HS-27A (cell line): ENCODE results near the gene SFTA2.
A peak's percentile ranks its signal among the peaks of the same experiment; 100 is the strongest.
"Not testable (repeated sequence)": the region's sequence is repeated elsewhere in the genome, so short reads cannot be mapped to it uniquely, and the experiment has no call there.

Source experiments
- DNase-seq: peaks from one replicate; pipeline ENCODE4 v3.0.0-alpha.2; 2012; ENCODE audit warnings: low read depth, missing footprints

The SFTA2 gene

DNA sequence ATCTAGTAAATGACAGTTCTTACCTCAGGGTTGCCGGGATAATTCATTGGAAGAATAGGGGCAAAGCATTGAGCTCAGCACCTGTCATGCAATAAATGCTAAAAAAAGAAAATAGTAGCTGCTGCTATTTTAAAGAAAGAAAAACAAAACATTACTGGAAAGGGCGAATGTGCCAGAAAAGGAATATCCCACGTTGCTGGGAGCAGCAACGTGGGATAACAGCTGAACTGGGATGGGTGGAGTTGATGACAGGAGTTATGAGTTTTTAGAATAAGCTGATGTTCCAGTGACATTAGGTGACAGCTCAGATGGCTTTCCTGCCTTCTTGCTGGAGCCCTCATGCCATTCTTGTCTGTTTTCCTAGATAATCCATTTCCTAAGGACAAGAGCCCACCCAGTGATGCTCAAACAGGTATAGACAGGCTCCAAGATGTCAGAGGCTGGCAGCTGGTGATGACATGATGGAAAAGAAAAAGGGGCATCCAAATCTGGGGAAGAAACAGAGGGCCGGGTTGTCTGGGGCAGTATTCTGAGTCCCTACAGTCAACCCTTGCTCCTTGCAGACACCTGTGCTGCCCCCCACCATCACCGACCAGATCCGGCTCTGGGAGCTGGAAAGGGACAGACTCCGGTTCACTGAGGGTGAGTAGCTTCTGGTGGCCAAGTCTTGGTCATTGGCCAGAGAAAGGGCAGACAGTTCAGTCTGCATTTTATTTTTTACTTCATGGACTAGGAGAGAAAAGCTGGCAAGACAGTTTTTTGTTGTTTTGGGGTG, 19.0 kb downstream of the SFTA2 start:
- no peak for DNase-seq

DNA sequence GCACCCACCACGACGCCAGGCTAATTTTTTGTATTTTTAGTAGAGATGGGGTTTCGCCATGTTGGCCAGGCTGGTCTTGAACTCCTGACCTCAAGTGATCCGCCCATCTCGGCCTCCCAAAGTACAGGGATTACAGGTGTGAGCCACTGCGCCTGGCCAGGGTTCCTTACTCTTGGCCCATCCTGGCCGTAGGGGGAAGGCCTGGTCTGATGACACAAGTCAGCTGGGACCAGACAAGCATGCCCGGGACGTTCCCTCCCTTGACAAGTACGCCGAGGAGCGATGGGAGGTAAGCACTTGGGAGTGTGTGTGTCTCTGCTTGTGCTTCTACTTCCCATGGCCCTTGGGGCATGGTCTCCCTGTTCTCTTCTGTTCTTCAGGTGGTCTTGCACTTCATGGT, 21.5 kb downstream of the SFTA2 start:
- DNase-seq: not testable (repeated sequence)

DNA sequence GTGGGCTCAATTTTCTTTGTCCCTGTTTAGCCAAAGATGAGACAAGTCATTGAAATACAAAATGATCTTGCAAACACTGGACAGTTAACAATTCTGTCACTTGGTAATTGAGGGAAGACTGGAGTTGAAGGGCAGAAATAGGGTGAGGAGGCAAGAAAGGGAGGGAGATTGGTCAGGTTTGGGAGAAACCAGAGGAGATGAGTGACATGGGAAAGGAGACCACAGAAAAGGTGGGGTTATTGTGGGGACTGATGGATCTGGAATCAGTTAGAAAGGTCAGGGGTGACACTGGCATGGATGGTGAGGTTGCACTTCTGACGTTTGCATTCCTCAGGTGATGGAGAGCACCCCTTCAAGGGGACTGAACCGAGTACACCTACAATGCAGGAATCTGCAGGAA, 23.3 kb downstream of the SFTA2 start:
- no peak for DNase-seq

DNA sequence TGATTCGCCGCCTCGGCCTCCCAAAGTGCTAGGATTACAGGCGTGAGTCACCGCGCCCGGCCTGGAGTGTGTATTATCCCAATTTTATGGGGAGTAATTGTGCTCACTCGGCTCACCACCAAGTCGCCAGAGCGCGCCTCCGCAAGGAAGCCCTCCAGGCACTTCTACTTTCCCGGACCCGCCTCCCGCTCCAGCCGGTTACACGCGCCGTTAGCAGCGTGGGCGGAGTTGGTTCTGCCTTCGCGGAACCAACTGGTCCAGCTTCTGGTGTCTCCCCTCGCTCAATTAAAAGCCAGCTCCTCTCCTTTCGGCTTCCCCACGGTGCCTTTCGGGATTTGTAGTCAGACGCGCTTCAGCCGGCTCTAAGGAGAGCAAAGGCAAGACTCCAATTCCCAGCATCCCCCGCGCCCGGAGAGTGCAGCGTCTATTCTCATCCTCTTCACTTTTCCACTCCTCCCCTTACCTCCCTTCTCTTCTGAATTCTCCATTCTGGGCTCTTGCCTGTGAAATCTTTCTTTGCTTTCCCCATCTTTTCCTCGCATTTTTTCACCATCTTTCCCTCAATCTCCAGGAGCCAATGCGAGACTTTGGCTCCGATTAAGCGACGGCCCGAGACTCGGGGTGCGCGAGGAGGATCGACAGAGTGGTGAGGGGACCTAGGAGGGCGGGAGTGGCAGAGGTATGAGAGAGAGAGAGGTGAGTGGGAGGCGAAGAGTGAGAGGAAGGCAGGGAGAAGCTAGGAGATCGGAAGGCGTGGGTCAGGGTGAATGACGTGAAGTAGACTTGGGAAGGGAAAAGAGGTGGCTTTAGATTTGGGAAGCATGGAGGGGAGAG, 24.0 kb downstream of the SFTA2 start, which contains the start of gene GTF2H4:
Gene GTF2H4 (plus strand): TSS at position 450 of the 834 bp plus-strand sequence.
- peak; percentile 98 for DNase-seq

DNA sequence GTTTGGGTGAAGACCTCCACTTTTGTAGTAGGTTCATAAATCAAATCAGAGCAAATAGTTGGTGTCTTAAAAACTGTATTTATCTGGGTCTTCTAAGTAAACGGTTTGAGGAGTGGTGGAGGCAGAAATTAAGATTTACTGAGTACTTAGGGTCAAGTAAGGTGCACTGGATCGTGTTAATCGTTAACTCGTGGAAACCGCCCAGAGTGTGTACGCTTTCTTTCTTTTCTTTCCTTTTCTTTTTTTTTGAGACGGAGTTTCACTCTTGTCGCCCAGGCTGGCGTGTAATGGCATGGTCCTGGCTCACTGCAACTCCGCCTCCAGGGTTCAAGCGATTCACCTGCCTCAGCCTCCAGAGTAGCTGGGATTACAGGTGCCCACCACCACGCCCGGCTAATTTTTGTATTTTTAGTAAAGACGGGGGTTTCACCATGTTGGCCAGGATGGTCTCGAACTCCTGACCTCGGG, 24.6 kb downstream of the SFTA2 start:
- not testable (repeated sequence) for DNase-seq

DNA sequence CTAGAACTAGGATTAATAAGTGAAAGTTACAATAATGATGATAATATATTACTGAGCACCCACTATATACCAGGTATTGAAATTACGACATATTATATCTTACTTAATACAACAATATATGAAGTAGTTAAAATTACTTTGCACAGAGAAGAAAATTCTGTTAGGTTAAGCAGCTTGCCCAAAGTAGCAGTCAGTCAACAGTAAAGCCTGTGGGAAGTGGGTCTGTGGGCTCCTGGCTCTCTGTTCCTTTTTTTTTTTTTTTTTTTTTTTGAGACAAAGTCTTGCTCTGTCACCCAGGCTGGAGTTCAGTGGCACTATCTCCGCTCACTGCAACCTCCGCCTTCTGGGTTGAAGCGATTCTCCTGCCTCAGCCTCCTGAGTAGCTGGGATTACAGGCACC, 28.7 kb downstream of the SFTA2 start:
- no peak for DNase-seq

DNA sequence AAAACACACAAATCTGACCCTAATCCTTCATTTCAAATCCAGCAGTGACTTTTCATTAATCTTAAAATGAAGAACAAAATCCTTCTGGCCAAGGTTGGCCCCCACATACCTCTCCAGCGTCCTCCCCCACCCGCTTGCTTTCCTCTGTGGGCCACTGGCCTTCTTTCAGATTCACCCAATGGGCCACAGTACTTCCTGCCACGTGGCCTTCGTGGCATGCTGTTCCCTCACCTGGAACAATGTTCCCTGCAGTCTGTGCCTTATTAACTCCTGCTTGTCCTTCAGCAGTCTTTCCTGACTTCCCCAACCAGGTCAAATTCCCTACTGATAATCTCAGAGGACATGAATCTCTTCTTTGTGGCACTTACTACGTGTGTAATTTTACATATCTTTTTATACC, 29.3 kb downstream of the SFTA2 start:
- no peak for DNase-seq

DNA sequence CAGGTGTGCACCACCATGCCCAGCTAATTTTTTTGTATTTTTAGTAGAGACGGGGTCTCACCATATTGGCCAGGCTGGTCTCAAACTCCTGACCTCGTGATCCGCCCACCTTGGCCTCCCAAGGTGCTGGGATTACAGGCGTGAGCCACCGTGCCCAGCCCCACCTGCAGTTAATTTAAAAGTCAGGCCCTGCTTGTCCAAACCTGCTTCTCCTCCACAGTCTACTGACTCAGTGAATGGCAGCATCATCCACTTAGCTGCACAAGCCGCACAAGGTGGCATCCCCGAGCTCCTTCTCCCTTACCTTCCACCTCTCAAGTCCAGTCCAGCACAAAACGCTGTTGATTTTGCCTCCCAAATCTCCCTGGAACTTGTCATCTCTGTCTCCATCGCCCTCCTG, 29.8 kb downstream of the SFTA2 start:
- not testable (repeated sequence) for DNase-seq

DNA sequence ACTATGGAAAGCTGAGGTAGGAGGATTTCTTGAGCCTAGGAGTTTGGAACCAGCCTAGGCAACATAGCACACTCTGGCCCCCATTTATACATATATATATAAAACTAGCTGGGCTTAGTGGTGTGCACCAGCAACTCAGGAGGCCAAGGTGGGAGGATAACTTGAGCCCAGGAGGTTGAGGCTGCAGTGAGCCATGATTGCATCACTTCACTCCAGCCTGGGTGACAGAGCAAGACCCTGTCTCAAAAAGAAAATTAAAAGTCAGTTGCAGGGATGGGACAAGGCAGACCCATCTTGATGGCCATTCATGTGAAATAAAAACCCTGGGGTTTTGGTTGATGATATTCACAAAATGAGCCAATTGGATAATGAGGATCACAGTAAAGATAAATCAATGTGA, 30.5 kb downstream of the SFTA2 start:
- DNase-seq: no peak

DNA sequence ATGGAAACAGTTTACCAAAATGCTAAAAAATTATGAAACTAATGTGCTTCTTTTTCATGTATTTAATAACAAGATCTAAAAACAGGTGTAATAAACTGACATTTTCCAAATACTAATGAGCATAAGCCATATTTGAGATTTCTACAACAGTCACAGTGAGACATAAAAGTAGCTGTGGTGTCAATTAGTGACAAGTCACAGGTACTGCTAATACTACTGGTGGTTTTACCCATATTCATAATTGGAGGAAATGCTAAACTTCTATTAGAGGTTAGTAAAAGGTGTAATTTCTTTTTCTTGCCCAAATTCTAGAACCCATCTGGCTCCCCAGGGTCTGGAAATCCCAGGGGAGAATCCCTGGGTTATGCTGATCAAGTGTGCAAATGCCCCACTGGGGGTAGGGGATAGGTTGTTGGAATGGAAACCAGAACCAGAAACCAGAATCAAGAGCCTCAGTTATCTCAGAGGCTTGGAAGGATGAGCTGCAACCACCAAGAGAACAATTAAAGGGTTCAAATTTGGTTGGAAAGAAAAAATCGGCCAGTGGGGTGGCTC, 31.0 kb downstream of the SFTA2 start:
- no peak for DNase-seq

DNA sequence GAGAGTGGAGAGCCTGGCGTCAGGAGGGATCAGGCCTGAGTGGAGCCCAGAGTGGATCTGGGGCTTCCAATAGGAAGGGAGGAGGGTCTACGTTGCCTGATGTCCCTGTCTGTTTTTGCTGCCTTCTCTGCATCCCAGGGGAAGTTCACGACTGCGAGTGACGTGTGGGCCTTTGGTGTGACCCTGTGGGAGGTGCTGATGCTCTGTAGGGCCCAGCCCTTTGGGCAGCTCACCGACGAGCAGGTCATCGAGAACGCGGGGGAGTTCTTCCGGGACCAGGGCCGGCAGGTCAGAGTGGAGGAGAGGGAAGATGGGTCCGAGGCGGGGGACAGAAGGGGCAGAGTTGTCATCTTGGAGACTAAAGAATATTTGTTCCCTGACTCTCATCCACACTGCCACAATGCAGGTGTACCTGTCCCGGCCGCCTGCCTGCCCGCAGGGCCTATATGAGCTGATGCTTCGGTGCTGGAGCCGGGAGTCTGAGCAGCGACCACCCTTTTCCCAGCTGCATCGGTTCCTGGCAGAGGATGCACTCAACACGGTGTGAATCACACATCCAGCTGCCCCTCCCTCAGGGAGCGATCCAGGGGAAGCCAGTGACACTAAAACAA, 33.1 kb downstream of the SFTA2 start:
- no peak for DNase-seq

DNA sequence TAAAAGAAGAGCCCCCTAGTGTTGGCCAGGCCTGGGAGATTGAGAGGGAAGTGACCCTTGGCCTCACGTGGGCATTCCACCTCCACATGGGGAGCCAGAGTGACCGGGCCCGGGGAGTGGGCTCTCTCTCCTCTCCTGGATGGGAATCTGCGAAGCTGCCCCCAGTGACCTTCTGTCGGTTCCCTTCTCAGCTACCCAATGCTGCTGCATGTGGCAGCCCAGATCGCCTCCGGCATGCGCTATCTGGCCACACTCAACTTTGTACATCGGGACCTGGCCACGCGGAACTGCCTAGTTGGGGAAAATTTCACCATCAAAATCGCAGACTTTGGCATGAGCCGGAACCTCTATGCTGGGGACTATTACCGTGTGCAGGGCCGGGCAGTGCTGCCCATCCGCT, 34.1 kb downstream of the SFTA2 start:
- DNase-seq: no peak

DNA sequence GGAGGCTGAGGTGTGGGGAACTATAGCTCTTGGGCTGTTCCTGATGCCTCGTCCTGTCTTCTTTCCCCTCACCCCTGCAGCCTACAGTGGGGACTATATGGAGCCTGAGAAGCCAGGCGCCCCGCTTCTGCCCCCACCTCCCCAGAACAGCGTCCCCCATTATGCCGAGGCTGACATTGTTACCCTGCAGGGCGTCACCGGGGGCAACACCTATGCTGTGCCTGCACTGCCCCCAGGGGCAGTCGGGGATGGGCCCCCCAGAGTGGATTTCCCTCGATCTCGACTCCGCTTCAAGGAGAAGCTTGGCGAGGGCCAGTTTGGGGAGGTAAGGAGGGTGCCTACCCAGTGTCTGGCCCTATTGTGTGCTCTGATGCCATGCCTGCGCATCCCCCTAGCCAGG, 35.4 kb downstream of the SFTA2 start:
- no peak for DNase-seq

DNA sequence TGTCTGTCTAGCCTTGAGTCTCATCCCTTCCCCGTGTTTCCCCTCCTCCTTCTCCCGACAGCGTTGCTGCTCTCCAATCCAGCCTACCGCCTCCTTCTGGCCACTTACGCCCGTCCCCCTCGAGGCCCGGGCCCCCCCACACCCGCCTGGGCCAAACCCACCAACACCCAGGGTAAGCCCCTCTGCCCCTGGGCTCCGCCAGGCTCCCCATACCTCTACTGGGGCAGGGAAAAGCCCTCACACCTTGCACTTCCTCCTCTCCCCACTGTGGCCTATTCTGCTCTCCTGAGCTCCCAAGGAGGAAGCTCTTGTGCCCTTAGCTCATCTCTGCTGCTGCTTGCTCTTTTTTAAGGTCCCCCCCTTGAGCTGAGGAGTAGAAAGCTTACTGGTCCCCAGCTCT, 36.6 kb downstream of the SFTA2 start:
- DNase-seq: no peak

DNA sequence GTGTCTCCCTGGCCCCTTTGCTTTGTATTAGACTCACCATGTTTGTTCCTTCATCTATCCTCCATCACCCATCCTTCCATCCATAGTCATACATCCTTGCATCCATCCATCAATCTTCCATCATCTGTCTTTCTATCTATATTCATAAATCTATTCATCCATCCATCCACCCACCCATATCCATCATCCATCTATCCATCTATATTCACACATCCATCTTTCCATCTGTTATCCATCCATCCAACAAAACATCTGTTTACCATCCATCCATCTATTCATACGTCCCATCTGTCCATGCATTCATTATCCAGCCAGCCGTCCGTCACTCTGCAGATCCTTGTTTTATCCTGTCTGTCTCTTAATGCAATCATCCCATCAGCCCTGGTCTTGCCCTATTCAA, 37.0 kb downstream of the SFTA2 start:
- DNase-seq: no peak

DNA sequence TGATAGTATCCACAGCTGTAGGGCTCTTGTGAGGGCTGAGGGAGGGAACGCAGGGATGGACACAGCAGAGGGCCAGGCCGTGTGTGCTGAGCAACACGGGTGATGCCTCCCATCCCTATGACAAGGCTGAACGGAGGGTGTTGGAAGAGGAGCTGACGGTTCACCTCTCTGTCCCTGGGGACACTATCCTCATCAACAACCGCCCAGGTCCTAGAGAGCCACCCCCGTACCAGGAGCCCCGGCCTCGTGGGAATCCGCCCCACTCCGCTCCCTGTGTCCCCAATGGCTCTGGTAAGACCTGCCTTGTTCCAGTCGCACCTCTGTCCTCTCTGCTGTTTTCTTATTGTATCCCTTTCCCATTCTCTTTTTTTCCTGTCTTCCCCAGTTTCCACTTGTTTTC, 37.6 kb downstream of the SFTA2 start:
- DNase-seq: no peak

DNA sequence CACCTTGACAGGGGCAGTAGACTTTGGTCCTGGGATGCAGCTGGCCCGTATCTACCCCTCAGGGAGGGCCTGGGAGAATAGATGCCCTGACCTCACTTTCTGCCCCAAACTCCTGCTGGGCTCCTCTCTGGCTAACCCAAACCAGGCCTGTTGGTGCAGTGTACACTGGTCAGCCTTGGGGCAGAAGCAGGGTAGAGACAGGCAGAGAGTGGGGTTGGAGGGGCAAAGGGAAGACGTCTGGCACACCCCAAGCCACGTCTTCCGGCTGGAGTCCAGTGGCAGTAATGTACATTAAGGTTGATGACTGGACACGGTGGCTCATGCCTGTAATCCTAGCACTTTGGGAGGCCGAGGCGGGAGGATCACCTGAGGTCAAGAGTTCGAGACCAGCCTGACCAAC, 38.3 kb downstream of the SFTA2 start:
- DNase-seq: no peak

DNA sequence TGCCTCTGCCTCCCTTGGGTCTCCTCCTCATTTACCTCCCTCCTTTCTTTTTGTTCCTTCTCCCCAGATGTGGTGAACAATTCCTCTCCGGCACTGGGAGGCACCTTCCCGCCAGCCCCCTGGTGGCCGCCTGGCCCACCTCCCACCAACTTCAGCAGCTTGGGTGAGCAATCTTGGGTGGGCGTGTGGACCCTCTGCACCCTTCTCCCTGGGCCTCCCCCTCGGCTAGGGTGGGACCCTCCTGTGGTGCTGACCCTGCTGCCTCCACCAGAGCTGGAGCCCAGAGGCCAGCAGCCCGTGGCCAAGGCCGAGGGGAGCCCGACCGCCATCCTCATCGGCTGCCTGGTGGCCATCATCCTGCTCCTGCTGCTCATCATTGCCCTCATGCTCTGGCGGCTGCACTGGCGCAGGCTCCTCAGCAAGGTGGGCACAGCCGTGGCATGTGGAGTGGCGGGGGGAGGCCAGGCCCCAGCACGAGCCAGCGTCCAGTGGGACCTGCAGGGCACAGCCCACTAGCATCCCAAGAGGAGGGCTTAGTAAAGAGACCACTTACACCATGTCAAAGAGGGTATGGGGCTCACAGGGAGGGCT, 38.9 kb downstream of the SFTA2 start:
- DNase-seq: no peak

DNA sequence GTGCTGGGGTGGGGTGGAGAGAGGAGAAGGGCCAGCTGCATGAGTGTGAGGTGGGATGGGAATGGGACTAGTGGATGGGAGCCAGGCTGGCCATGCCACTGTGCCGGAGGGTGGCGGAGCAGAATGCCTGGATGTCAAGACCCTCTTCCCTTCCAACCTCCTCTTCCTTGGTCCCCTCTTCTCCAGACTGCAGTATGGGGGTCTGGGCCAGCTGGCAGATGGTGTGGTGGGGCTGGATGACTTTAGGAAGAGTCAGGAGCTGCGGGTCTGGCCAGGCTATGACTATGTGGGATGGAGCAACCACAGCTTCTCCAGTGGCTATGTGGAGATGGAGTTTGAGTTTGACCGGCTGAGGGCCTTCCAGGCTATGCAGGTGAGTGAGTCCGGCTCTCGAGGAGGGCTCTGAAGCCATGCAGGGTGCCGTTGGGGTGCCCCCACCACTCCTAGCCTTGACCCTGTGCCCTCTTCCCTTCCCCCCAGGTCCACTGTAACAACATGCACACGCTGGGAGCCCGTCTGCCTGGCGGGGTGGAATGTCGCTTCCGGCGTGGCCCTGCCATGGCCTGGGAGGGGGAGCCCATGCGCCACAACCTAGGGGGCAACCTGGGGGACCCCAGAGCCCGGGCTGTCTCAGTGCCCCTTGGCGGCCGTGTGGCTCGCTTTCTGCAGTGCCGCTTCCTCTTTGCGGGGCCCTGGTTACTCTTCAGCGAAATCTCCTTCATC, 40.0 kb downstream of the SFTA2 start:
- DNase-seq: no peak

DNA sequence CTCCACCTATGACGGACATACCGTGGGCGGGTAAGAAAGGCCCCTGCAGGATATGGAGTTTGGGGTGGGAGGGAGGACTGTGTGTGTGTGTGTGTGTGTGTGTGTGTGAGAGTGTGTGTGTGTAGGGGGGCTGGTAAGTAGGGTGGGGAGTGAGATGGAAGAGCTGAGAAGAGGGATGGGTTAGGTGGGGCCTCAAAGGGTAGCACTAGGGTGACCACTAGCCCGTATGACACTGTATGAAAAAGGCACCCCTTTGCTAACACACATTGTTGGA, 40.6 kb downstream of the SFTA2 start:
- no peak for DNase-seq

DNA sequence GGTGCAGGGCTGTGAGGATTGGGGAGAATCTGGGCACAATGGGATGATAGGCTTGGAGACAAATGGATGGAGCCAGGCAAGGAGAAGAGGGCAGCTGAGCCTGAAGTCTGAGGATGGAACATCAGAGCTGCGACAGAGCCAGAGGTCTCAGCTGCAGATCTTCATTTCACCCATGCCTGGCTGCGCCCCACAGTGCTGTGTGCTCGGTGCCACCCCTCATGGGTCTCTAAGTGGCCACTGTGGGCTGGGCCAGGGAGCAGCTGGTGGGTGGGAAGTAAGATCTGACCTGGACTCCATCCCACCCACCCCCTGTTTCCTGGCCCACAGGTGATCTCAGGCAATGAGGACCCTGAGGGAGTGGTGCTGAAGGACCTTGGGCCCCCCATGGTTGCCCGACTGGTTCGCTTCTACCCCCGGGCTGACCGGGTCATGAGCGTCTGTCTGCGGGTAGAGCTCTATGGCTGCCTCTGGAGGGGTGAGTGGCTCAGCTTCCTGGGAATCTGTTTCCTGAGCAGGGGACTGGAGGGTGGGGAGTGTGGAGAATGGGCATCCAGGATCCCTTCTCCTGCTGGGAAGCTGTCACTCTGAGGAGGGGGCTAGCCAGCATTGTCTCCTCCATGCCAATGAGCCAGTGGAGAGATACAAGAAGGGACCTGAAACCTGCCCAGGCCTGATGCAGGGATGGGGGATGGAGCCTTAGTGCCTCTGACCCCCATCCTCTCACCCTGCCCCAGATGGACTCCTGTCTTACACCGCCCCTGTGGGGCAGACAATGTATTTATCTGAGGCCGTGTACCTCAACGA, 41.1 kb downstream of the SFTA2 start:
- DNase-seq: no peak
